T-helper 2 cell treated with Interferon-gamma antibody and Interleukin-4, amounts not matched to agents 5 μg/mL and 100 μg/mL, for 36 hours (primary cell): ENCODE measurements around the gene MERTK.

Source experiments
- DNase-seq: peaks from one replicate; pipeline ENCODE4 v3.0.0; 2021; ENCODE audit warnings: low spot score
- H3K27ac Mint-ChIP-seq: one replicate; pipeline ENCODE4 v1.8.0; 2021; ENCODE audit warnings: mild to moderate bottlenecking, mixed read lengths
- H3K27me3 Mint-ChIP-seq: one replicate; pipeline ENCODE4 v1.8.0; 2021; ENCODE audit warnings: low read depth, mixed read lengths
- H3K36me3 Mint-ChIP-seq: one replicate; pipeline ENCODE4 v1.8.0; 2021; ENCODE audit warnings: low read depth, mixed read lengths
- H3K4me1 Mint-ChIP-seq: one replicate; pipeline ENCODE4 v1.8.0; 2021; ENCODE audit warnings: low read depth, mixed read lengths
- H3K4me3 Mint-ChIP-seq: one replicate; pipeline ENCODE4 v1.8.0; 2022; ENCODE audit warnings: mild to moderate bottlenecking, moderate library complexity, mixed read lengths
- H3K9me3 Mint-ChIP-seq: one replicate; pipeline ENCODE4 v1.8.0; 2021; ENCODE audit warnings: mixed read lengths

Gene MERTK

DNA sequence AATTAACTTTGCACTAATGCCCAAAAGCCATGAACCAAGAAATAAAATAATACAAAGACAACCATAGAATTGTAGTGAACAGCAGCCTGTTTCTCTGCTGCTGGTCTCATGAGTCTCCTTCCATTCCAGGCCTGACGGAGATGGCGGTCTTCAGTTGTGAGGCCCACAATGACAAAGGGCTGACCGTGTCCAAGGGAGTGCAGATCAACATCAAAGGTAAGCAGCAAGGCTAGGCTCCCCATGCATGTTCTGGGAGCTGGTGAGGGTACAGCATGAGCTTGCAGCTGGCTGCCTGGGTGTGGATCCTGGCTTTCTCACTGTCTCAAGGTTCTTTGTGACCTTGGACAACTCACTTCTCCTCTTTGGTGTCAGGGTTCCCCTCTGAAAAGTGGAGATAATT is 66.7 kb downstream of the MERTK start:
- H3K27me3 Mint-ChIP-seq = peaks cover 6% of the 10 kb centered on the region
- no peaks in the 10 kb centered on the region for H3K4me1 Mint-ChIP-seq
- no peak overlapping the region for H3K4me3 Mint-ChIP-seq
- no peaks in the 10 kb centered on the region for H3K36me3 Mint-ChIP-seq
- no peak overlapping the region for H3K27ac Mint-ChIP-seq
- no peak for DNase-seq
- H3K9me3 Mint-ChIP-seq = no peaks in the 10 kb centered on the region

DNA sequence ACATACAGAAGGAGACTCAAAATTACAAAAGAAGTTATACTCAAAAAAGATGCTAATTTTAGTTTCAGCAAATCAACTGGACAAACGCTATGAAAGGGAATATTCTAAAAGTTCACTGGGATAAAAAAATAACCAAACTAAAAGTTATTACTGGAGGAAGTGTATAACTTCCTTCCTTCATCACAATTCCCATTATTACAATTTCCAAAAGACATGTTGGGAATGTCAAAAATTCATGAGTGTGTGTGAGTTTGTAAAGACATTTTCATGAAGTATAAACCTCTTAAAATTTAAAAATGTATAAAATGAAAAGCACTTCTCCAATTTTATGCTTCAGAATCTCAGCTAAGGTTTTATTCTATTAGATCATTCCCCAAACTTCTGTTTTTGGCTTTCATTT is 67.8 kb downstream of the MERTK start:
- no peaks in the 10 kb centered on the region for H3K9me3 Mint-ChIP-seq
- H3K36me3 Mint-ChIP-seq = no peaks in the 10 kb centered on the region
- no peak overlapping the region for H3K27ac Mint-ChIP-seq
- no peak overlapping the region for H3K4me3 Mint-ChIP-seq
- DNase-seq = no peak
- no peaks in the 10 kb centered on the region for H3K4me1 Mint-ChIP-seq
- H3K27me3 Mint-ChIP-seq = peaks cover 9% of the 10 kb centered on the region

DNA sequence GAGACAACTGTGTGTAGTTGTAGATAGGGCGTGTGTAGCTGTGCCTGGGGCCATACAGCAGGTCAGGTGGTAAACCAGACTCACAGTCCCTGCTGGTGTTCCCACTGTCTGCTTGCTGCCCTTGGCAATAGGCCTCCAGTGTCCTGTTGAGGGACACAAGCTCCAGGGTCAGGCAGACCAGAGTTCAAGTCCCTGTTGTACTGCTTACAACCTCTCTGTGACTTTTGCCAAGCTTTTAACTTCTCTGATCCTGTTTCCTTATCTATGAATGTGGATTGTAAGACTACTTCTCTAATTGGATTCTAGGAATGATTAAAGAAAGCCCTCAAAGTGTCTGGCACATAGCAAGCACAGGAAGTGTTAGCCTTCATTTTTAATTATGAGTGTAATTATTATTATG is 68.6 kb downstream of the MERTK start:
- Mint-ChIP-seq H3K9me3 (no peaks in the 10 kb centered on the region), H3K4me1 (no peaks in the 10 kb centered on the region), H3K36me3 (no peaks in the 10 kb centered on the region), H3K27ac (no peak overlapping the region), H3K4me3 (no peak overlapping the region), H3K27me3 (peaks cover 14% of the 10 kb centered on the region)
- DNase-seq = no peak

GRCh38 chr2:111970453-111970852 is 72.0 kb downstream of the MERTK start:
- no peak overlapping the region for H3K27ac Mint-ChIP-seq
- H3K27me3 Mint-ChIP-seq = peaks cover 12% of the 10 kb centered on the region
- H3K9me3 Mint-ChIP-seq = no peaks in the 10 kb centered on the region
- no peaks in the 10 kb centered on the region for H3K4me1 Mint-ChIP-seq
- H3K36me3 Mint-ChIP-seq = no peaks in the 10 kb centered on the region
- no peak for DNase-seq
- no peak overlapping the region for H3K4me3 Mint-ChIP-seq

GRCh38 chr2:111972955-111973565 is 74.7 kb downstream of the MERTK start:
- H3K4me3 Mint-ChIP-seq = no peak overlapping the region
- peaks cover 12% of the 10 kb centered on the region for H3K9me3 Mint-ChIP-seq
- peaks cover 12% of the 10 kb centered on the region for H3K27me3 Mint-ChIP-seq
- H3K4me1 Mint-ChIP-seq = no peaks in the 10 kb centered on the region
- DNase-seq = no peak
- H3K27ac Mint-ChIP-seq = no peak overlapping the region
- no peaks in the 10 kb centered on the region for H3K36me3 Mint-ChIP-seq

DNA sequence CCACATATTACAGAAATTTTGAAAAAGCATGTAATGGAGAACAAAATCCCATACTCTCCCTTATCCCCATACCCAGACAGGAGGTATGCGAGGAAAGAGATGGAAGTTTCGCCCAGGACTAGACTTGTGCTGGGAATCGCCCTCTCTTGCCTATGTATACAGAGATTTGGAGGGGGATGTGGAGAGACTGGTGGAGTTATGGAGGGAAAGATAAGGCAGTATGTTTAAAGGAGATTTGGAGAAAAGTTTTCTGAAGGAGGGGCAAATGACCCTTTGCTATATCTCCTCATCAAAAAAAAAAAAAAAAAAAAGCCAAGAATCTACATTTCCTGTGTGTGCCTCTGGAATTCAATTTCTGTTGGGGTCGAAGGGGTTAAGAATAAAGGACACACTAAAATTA is 75.3 kb downstream of the MERTK start:
- no peak for DNase-seq
- no peak overlapping the region for H3K4me3 Mint-ChIP-seq
- H3K9me3 Mint-ChIP-seq = peaks cover 12% of the 10 kb centered on the region
- peaks cover 12% of the 10 kb centered on the region for H3K27me3 Mint-ChIP-seq
- H3K4me1 Mint-ChIP-seq = no peaks in the 10 kb centered on the region
- H3K36me3 Mint-ChIP-seq = no peaks in the 10 kb centered on the region
- no peak overlapping the region for H3K27ac Mint-ChIP-seq

DNA sequence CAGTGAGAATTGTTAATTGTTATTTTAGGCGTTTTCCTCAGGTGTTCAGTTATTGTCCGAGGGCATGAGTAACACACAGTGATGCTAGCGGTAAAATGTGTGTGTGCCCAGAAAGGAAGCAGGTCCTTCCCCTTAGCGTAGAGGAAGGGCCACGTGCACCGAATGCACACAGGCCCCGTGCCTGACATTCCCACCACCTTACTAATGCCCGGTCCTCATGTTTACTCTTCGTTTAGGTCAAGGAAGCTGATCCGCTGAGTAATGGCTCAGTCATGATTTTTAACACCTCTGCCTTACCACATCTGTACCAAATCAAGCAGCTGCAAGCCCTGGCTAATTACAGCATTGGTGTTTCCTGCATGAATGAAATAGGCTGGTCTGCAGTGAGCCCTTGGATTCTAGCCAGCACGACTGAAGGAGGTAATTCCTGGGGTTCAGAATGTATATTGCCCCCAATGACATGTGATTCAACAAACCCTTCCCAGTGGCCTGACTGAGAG is 76.7 kb downstream of the MERTK start:
- no peak overlapping the region for H3K4me3 Mint-ChIP-seq
- peaks cover 18% of the 10 kb centered on the region for H3K27me3 Mint-ChIP-seq
- H3K9me3 Mint-ChIP-seq = peaks cover 12% of the 10 kb centered on the region
- no peak overlapping the region for H3K27ac Mint-ChIP-seq
- H3K4me1 Mint-ChIP-seq = no peaks in the 10 kb centered on the region
- no peaks in the 10 kb centered on the region for H3K36me3 Mint-ChIP-seq
- DNase-seq = no peak

GRCh38 chr2:111975819-111976218 is 77.4 kb downstream of the MERTK start:
- H3K27me3 Mint-ChIP-seq = peaks cover 18% of the 10 kb centered on the region
- DNase-seq = no peak
- no peaks in the 10 kb centered on the region for H3K36me3 Mint-ChIP-seq
- peaks cover 12% of the 10 kb centered on the region for H3K9me3 Mint-ChIP-seq
- no peaks in the 10 kb centered on the region for H3K4me1 Mint-ChIP-seq
- no peak overlapping the region for H3K27ac Mint-ChIP-seq
- H3K4me3 Mint-ChIP-seq = no peak overlapping the region

GRCh38 chr2:111977240-111977639 is 78.8 kb downstream of the MERTK start:
- Mint-ChIP-seq H3K36me3 (no peaks in the 10 kb centered on the region), H3K4me1 (no peaks in the 10 kb centered on the region), H3K27ac (no peak overlapping the region), H3K4me3 (no peak overlapping the region), H3K27me3 (peaks cover 9% of the 10 kb centered on the region), H3K9me3 (peaks cover 12% of the 10 kb centered on the region)
- DNase-seq = no peak

GRCh38 chr2:111978452-111979170 is 80.2 kb downstream of the MERTK start:
- Mint-ChIP-seq H3K36me3 (no peaks in the 10 kb centered on the region), H3K27me3 (peaks cover 6% of the 10 kb centered on the region), H3K9me3 (peaks cover 12% of the 10 kb centered on the region), H3K27ac (no peak overlapping the region), H3K4me3 (no peak overlapping the region), H3K4me1 (peaks cover 1% of the 10 kb centered on the region)
- no peak for DNase-seq

GRCh38 chr2:111981666-111982065 is 83.3 kb downstream of the MERTK start:
- Mint-ChIP-seq H3K27ac (no peak overlapping the region), H3K36me3 (no peaks in the 10 kb centered on the region), H3K27me3 (peaks cover 6% of the 10 kb centered on the region), H3K9me3 (peaks cover 11% of the 10 kb centered on the region), H3K4me3 (no peak overlapping the region), H3K4me1 (peaks cover 1% of the 10 kb centered on the region)
- no peak for DNase-seq

- Mint-ChIP-seq H3K27me3 (peaks cover 6% of the 10 kb centered on the region), H3K27ac (no peak overlapping the region), H3K9me3 (no peaks in the 10 kb centered on the region), H3K36me3 (no peaks in the 10 kb centered on the region), H3K4me3 (no peak overlapping the region), H3K4me1 (peaks cover 1% of the 10 kb centered on the region)
- DNase-seq = peak; percentile 50
Measured at GRCh38 chr2:111982822-111983221, 84.4 kb downstream of the MERTK start.

DNA sequence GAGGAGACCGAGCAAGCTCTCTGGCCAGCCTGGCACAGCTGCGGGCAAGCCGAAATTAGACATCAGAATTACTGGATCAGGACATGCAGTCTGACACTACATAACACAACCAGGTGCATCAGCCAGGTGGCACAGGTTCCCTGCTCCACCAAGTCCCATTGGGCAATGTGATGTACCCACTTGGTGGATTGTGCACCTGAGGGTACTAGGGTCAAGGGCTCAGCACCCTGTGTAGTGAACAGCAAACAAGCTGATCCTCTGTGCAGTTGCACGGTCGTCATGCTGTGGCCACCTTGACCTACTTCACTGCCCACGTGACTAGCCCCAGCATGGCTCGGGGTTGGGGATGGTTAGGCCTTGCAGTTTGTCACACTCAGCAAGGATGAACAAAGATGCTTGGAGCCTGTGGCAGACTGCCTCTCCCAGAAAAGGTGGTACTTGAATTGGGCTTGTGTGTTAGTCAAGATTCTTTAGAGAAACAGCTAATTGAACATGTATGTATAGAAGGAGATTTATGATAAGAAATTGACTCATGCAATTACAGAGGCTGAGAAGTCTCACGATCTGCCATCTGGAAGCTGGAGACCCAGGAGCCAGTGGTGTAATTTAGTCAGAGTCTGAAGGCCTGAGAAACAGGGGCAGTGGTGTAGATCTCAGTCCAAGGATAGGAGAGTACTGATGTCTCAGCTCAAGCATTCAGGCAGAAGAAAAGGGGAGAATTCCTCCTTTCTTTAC is 85.2 kb downstream of the MERTK start:
- Mint-ChIP-seq H3K9me3 (no peaks in the 10 kb centered on the region), H3K4me3 (no peak overlapping the region), H3K27me3 (peaks cover 6% of the 10 kb centered on the region), H3K4me1 (peaks cover 1% of the 10 kb centered on the region), H3K27ac (no peak overlapping the region), H3K36me3 (no peaks in the 10 kb centered on the region)
- no peak for DNase-seq

- H3K27ac Mint-ChIP-seq = no peak overlapping the region
- H3K9me3 Mint-ChIP-seq = no peaks in the 10 kb centered on the region
- no peak overlapping the region for H3K4me3 Mint-ChIP-seq
- peaks cover 1% of the 10 kb centered on the region for H3K4me1 Mint-ChIP-seq
- H3K27me3 Mint-ChIP-seq = peaks cover 6% of the 10 kb centered on the region
- no peak for DNase-seq
- no peaks in the 10 kb centered on the region for H3K36me3 Mint-ChIP-seq
Measured at GRCh38 chr2:111984213-111984604, 85.8 kb downstream of the MERTK start.
